ENCODE data around the gene GRM4.

GRM4 gene

GRCh38 chr6:34031625-34032383, 114.1 kb downstream of the GRM4 start:
- no peak for DNase-seq (ENCODE audit: low read depth)
- no peak overlapping the region for H3K4me3 ChIP-seq (ENCODE audit: low read depth, low read length)

GRCh38 chr6:34030831-34031624, 114.9 kb downstream of the GRM4 start:
- no peak overlapping the region for H3K4me3 ChIP-seq (ENCODE audit: low read depth, low read length)
- TF ChIP-seq POLR2A (IDR thresholded peaks at IDR 0.05; ENCODE audit: extremely low read depth, insufficient read length) (no peak), MAX (IDR thresholded peaks at IDR 0.05; ENCODE audit: low read depth, low read length) (no peak), MYC (IDR thresholded peaks at IDR 0.05; ENCODE audit: low read depth, low read length) (no peak), CTCF (IDR thresholded peaks at IDR 0.05; ENCODE audit: low read depth, low read length) (no peak)
- DNase-seq (ENCODE audit: low read depth) = no peak

More at GRCh38 chr6:34031625-34032383, 114.1 kb downstream of the GRM4 start:
- TF ChIP-seq CTCF (IDR thresholded peaks at IDR 0.05; ENCODE audit: low read depth, low read length) (no peak), MAX (IDR thresholded peaks at IDR 0.05; ENCODE audit: low read depth, low read length) (no peak), MYC (IDR thresholded peaks at IDR 0.05; ENCODE audit: low read depth, low read length) (no peak), POLR2A (IDR thresholded peaks at IDR 0.05; ENCODE audit: extremely low read depth, insufficient read length) (no peak)

- no peak for DNase-seq (ENCODE audit: low read depth)
- H3K4me3 ChIP-seq (ENCODE audit: low read depth, low read length) = no peak overlapping the region
- TF ChIP-seq CTCF (IDR thresholded peaks at IDR 0.05; ENCODE audit: low read depth, low read length) = no peak
- TF ChIP-seq MYC (IDR thresholded peaks at IDR 0.05; ENCODE audit: low read depth, low read length) = no peak
- no peak for TF ChIP-seq MAX (IDR thresholded peaks at IDR 0.05; ENCODE audit: low read depth, low read length)
- TF ChIP-seq POLR2A (IDR thresholded peaks at IDR 0.05; ENCODE audit: extremely low read depth, insufficient read length) = no peak
These were observed 116.2 kb downstream of the GRM4 start for GRCh38 chr6:34029489-34030280.

- no peak overlapping the region for H3K4me3 ChIP-seq (ENCODE audit: low read depth, low read length)
- no peak for TF ChIP-seq MAX (IDR thresholded peaks at IDR 0.05; ENCODE audit: low read depth, low read length)
- TF ChIP-seq POLR2A (IDR thresholded peaks at IDR 0.05; ENCODE audit: extremely low read depth, insufficient read length) = no peak
- no peak for TF ChIP-seq CTCF (IDR thresholded peaks at IDR 0.05; ENCODE audit: low read depth, low read length)
- no peak for TF ChIP-seq MYC (IDR thresholded peaks at IDR 0.05; ENCODE audit: low read depth, low read length)
- DNase-seq (ENCODE audit: low read depth) = no peak
These were observed 117.1 kb downstream of the GRM4 start for GRCh38 chr6:34028691-34029360.

- no peak overlapping the region for H3K4me3 ChIP-seq (ENCODE audit: low read depth, low read length)
- TF ChIP-seq POLR2A (IDR thresholded peaks at IDR 0.05; ENCODE audit: extremely low read depth, insufficient read length) (no peak), MYC (IDR thresholded peaks at IDR 0.05; ENCODE audit: low read depth, low read length) (no peak), CTCF (IDR thresholded peaks at IDR 0.05; ENCODE audit: low read depth, low read length) (no peak), MAX (IDR thresholded peaks at IDR 0.05; ENCODE audit: low read depth, low read length) (no peak)
- DNase-seq (ENCODE audit: low read depth) = no peak
These were observed 117.9 kb downstream of the GRM4 start for GRCh38 chr6:34027939-34028441.

Data from NB4 (cell line).